WTC11 (cell line): ENCODE results near the gene PPFIBP2. TPM values are rescaled to one million over a fixed set of nuclear protein-coding genes. Genes with fewer than 3 reads are reported as not detected.

ENCODE experiments used
- ATAC-seq: fragments of 200-7000 bp; cut with Tn5 transposase; 2 replicates; pipeline ENCODE4 v1.10.0; 2021; ENCODE audit warnings: mild to moderate bottlenecking, moderate library complexity
- CTCF ChIA-PET: fragments of 300-600 bp; sonication (Branson Sonifier 250); formaldehyde crosslinking; loops from one replicate; lab custom pipeline; 2021; ENCODE audit warnings: antibody characterized with exemption; lab: Charles Lee
- POLR2A ChIA-PET: fragments of 350-600 bp; sonication (Branson Sonifier 250); formaldehyde crosslinking; loops from one replicate; lab custom pipeline; 2021; ENCODE audit warnings: antibody characterized with exemption; lab: Charles Lee
- DNase-seq: peaks from one replicate; pipeline ENCODE4 v3.0.0; 2021; ENCODE audit warnings: low spot score
- H3K27ac Mint-ChIP-seq: 2 replicates; pipeline ENCODE4 v1.8.0; 2021; ENCODE audit warnings: mixed read lengths
- H3K27me3 Mint-ChIP-seq: 2 replicates; pipeline ENCODE4 v1.8.0; 2021; ENCODE audit warnings: low read depth, mild to moderate bottlenecking, moderate library complexity, mixed read lengths
- H3K36me3 Mint-ChIP-seq: 2 replicates; pipeline ENCODE4 v1.8.0; 2021; ENCODE audit warnings: mixed read lengths
- H3K4me1 Mint-ChIP-seq: 2 replicates; pipeline ENCODE4 v1.8.0; 2022; ENCODE audit warnings: mixed read lengths
- H3K4me3 Mint-ChIP-seq: 2 replicates; pipeline ENCODE4 v1.8.0; 2021; ENCODE audit warnings: mild to moderate bottlenecking, moderate library complexity, mixed read lengths
- H3K9me3 Mint-ChIP-seq: 2 replicates; pipeline ENCODE4 v1.8.0; 2021; ENCODE audit warnings: mixed read lengths
- AR ChIP-seq: fragments of 250-450 bp; sonication (Bioruptor Pico); IDR thresholded peaks from 2 replicates; pipeline ENCODE4 v1.9.0; 2021; ENCODE audit warnings: mild to moderate bottlenecking
- ATF1 ChIP-seq: sonication (generic); formaldehyde crosslinking; IDR thresholded peaks from 2 replicates; pipeline ENCODE4 v1.8.1; 2023; ENCODE audit warnings: mild to moderate bottlenecking, moderate library complexity, missing genetic modification reagents
- ATF2 ChIP-seq: sonication (generic); formaldehyde crosslinking; IDR thresholded peaks from 2 replicates; pipeline ENCODE4 v1.8.1; 2022; ENCODE audit warnings: low read depth, missing genetic modification reagents, borderline replicate concordance
- CBFB ChIP-seq: sonication (generic); formaldehyde crosslinking; IDR thresholded peaks from 2 replicates; pipeline ENCODE4 v1.8.1; 2022; ENCODE audit warnings: mild to moderate bottlenecking, low read depth, missing genetic modification reagents
- EMX1 ChIP-seq: fragments of 250-450 bp; sonication (Bioruptor Pico); IDR thresholded peaks from 2 replicates; pipeline ENCODE4 v1.8.0; 2021; ENCODE audit warnings: mild to moderate bottlenecking
- ETV6 ChIP-seq: sonication (generic); formaldehyde crosslinking; IDR thresholded peaks from 2 replicates; pipeline ENCODE4 v1.8.1; 2022; ENCODE audit warnings: mild to moderate bottlenecking, missing genetic modification reagents
- FOXJ3 ChIP-seq: sonication (generic); formaldehyde crosslinking; IDR thresholded peaks from 2 replicates; pipeline ENCODE4 v1.9.0; 2021; ENCODE audit warnings: missing genetic modification reagents, mild to moderate bottlenecking, borderline replicate concordance
- FOXP1 ChIP-seq: sonication (generic); formaldehyde crosslinking; IDR thresholded peaks from 2 replicates; pipeline ENCODE4 v1.8.0; 2022; ENCODE audit warnings: missing genetic modification reagents, mild to moderate bottlenecking, moderate library complexity, borderline replicate concordance
- GTF2I ChIP-seq: fragments of 250-450 bp; sonication (Bioruptor Pico); conservative IDR thresholded peaks from 2 replicates; pipeline ENCODE4 v1.4.0; 2021; ENCODE audit warnings: mild to moderate bottlenecking
- JAZF1 ChIP-seq: fragments of 250-450 bp; sonication (Bioruptor Pico); IDR thresholded peaks from 2 replicates; pipeline ENCODE4 v1.9.0; 2021; ENCODE audit warnings: moderate library complexity, mild to moderate bottlenecking, inconsistent platforms
- MXD4 ChIP-seq: fragments of 250-450 bp; sonication (Bioruptor Pico); IDR thresholded peaks from 2 replicates; pipeline ENCODE4 v1.8.0; 2021; ENCODE audit warnings: mild to moderate bottlenecking, moderate library complexity, borderline replicate concordance
- MYBL2 ChIP-seq: sonication (generic); formaldehyde crosslinking; IDR thresholded peaks from 2 replicates; pipeline ENCODE4 v1.8.1; 2023; ENCODE audit warnings: mild to moderate bottlenecking, moderate library complexity, missing genetic modification reagents
- NFATC4 ChIP-seq: fragments of 250-450 bp; sonication (Bioruptor Pico); IDR thresholded peaks from 2 replicates; pipeline ENCODE4 v1.9.0; 2021; ENCODE audit warnings: mild to moderate bottlenecking
- PREB ChIP-seq: sonication (generic); formaldehyde crosslinking; IDR thresholded peaks from 2 replicates; pipeline ENCODE4 v1.8.1; 2022; ENCODE audit warnings: mild to moderate bottlenecking, missing genetic modification reagents, moderate library complexity, borderline replicate concordance
- RELA ChIP-seq: sonication (generic); formaldehyde crosslinking; IDR thresholded peaks from 2 replicates; pipeline ENCODE4 v1.8.1; 2022; ENCODE audit warnings: missing genetic modification reagents, mild to moderate bottlenecking, borderline replicate concordance
- SMAD4 ChIP-seq: sonication (generic); formaldehyde crosslinking; IDR thresholded peaks from 2 replicates; pipeline ENCODE4 v1.8.0; 2022; ENCODE audit warnings: mild to moderate bottlenecking, missing genetic modification reagents
- TCF7 ChIP-seq: sonication (generic); formaldehyde crosslinking; IDR thresholded peaks from 2 replicates; pipeline ENCODE4 v1.8.0; 2022; ENCODE audit warnings: mild to moderate bottlenecking, low read depth, missing genetic modification reagents, moderate library complexity
- USF1 ChIP-seq: sonication (generic); formaldehyde crosslinking; IDR thresholded peaks from 2 replicates; pipeline ENCODE4 v1.8.0; 2022; ENCODE audit warnings: mild to moderate bottlenecking, missing genetic modification reagents
- ZBTB43 ChIP-seq: sonication (generic); formaldehyde crosslinking; IDR thresholded peaks from 2 replicates; pipeline ENCODE4 v1.8.1; 2023; ENCODE audit warnings: mild to moderate bottlenecking, missing genetic modification reagents
- ZNF263 ChIP-seq: sonication (generic); formaldehyde crosslinking; IDR thresholded peaks from 2 replicates; pipeline ENCODE4 v1.8.1; 2022; ENCODE audit warnings: low read depth, mild to moderate bottlenecking, moderate library complexity, missing genetic modification reagents
- ZNF396 ChIP-seq: fragments of 250-450 bp; sonication (Bioruptor Pico); IDR thresholded peaks from 2 replicates; pipeline ENCODE4 v1.8.0; 2021; ENCODE audit warnings: mild to moderate bottlenecking, moderate library complexity, borderline replicate concordance
- ZNF416 ChIP-seq: fragments of 250-450 bp; sonication (Bioruptor Pico); IDR thresholded peaks from 2 replicates; pipeline ENCODE4 v1.9.0; 2021; ENCODE audit warnings: mild to moderate bottlenecking, inconsistent platforms
- total RNA-seq: library from RNA; stranded (reverse); gene quantifications from 3 replicates; pipeline ENCODE4 v1.2.3, GENCODE V29; 2021

Gene PPFIBP2
- total RNA-seq, 1 experiment from 2014 or later, result 21.4 TPM

- no peak for ATAC-seq
- CTCF ChIA-PET, result no interaction called here
Measured at GRCh38 chr11:7589861-7590260, 76.1 kb downstream of the PPFIBP2 start.

GRCh38 chr11:7590529-7590928, 76.7 kb downstream of the PPFIBP2 start:
- Mint-ChIP-seq H3K27me3 (no peaks in the 10 kb centered on the region), H3K9me3 (no peaks in the 10 kb centered on the region), H3K27ac (no peak overlapping the region), H3K4me1 (peaks cover 34% of the 10 kb centered on the region), H3K36me3 (no peaks in the 10 kb centered on the region), H3K4me3 (no peak overlapping the region)
- ATAC-seq (no peak), DNase-seq (no peak)
- TF ChIP-seq RELA (CRISPR knock-in tag), result no peak
- TF ChIP-seq ZBTB43 (CRISPR knock-in tag), result no peak
- no peak for TF ChIP-seq USF1 (CRISPR knock-in tag)
- no peak for TF ChIP-seq ATF1
- no peak for TF ChIP-seq NFATC4
- no peak for TF ChIP-seq MXD4 (CRISPR knock-in tag)
- no peak for TF ChIP-seq PREB (CRISPR knock-in tag)
- TF ChIP-seq CBFB (CRISPR knock-in tag), result no peak
- TF ChIP-seq EMX1 (CRISPR knock-in tag), result no peak
- no peak for TF ChIP-seq JAZF1
- TF ChIP-seq TCF7 (CRISPR knock-in tag), result no peak
- CTCF ChIA-PET, result no interaction called here
- POLR2A ChIA-PET, result no interaction called here

More at GRCh38 chr11:7589861-7590260, 76.1 kb downstream of the PPFIBP2 start:
- DNase-seq, result no peak
- POLR2A ChIA-PET, result interaction anchor here (0.7 kb wide), 1 partner anchor 9 kb away, joined by 3 read pairs; no protein-coding TSS in a partner anchor
- H3K36me3 Mint-ChIP-seq, result no peaks in the 10 kb centered on the region
- H3K4me1 Mint-ChIP-seq, result peaks cover 27% of the 10 kb centered on the region
- no peak overlapping the region for H3K4me3 Mint-ChIP-seq
- TF ChIP-seq FOXP1, result no peak
- no peak for TF ChIP-seq ZNF396 (CRISPR knock-in tag)
- TF ChIP-seq GTF2I (CRISPR knock-in tag), result no peak
- TF ChIP-seq NFATC4, result no peak
- no peak for TF ChIP-seq AR (CRISPR knock-in tag)
- TF ChIP-seq ZNF416 (CRISPR knock-in tag), result no peak
- no peaks in the 10 kb centered on the region for H3K9me3 Mint-ChIP-seq
- no peaks in the 10 kb centered on the region for H3K27me3 Mint-ChIP-seq
- no peak overlapping the region for H3K27ac Mint-ChIP-seq

- ATAC-seq (no peak), DNase-seq (no peak)
- TF ChIP-seq ETV6 (CRISPR knock-in tag) (no peak), MYBL2 (CRISPR knock-in tag) (no peak), FOXJ3 (CRISPR knock-in tag) (no peak), ZNF263 (no peak), GTF2I (CRISPR knock-in tag) (no peak), ATF2 (CRISPR knock-in tag) (no peak), SMAD4 (CRISPR knock-in tag) (no peak), AR (CRISPR knock-in tag) (no peak)
- Mint-ChIP-seq H3K9me3 (no peaks in the 10 kb centered on the region), H3K27me3 (no peaks in the 10 kb centered on the region), H3K4me3 (no peak overlapping the region), H3K4me1 (peaks cover 41% of the 10 kb centered on the region), H3K36me3 (no peaks in the 10 kb centered on the region), H3K27ac (no peak overlapping the region; the same call in 1 of the 2 replicates)
- CTCF ChIA-PET, result no interaction called here
- POLR2A ChIA-PET, result interaction anchor here (0.9 kb wide), 1 partner anchor 29 kb away, joined by 3 read pairs; no protein-coding TSS in a partner anchor
Measured at GRCh38 chr11:7591107-7591894, 77.5 kb downstream of the PPFIBP2 start.
